H1 (cell line): ENCODE measurements around the gene SIX5. TPM values are rescaled to one million over a fixed set of nuclear protein-coding genes. Genes with fewer than 3 reads are reported as not detected.

Source experiments
- CTCF ChIA-PET: fragments of 300-600 bp; sonication (Branson Sonifier 250); formaldehyde crosslinking; loops from one replicate; lab custom pipeline; 2021; ENCODE audit not compliant: partially characterized antibody; lab: Charles Lee
- POLR2A ChIA-PET: fragments of 300-600 bp; sonication (Branson Sonifier 250); formaldehyde crosslinking; loops from one replicate; lab custom pipeline; 2021; ENCODE audit warnings: inconsistent platforms; ENCODE audit not compliant: partially characterized antibody; lab: Charles Lee
- DNase-seq, 2 experiments: peaks; one replicate each; pipeline versions ENCODE4 v3.0.0 to v3.0.0-alpha.2; 2010 to 2022; ENCODE audit warnings: low spot score in 2 of 2, low read depth in 1 of 2, mixed read lengths in 1 of 2
- FAIRE-seq: peaks from 2 replicates; lab custom pipeline; 2011; peaks lifted over from hg19 to GRCh38; lab: Jason Lieb, UNC
- H2AFZ ChIP-seq: 2 replicates; pipeline ENCODE4 v1.8.1; 2012; ENCODE audit warnings: low read length, inconsistent platforms
- H2AK5ac ChIP-seq: 2 replicates; pipeline ENCODE4 v1.6.1; 2013; ENCODE audit warnings: low read depth, low read length
- H2BK120ac ChIP-seq: replicated peaks from 2 replicates; pipeline ENCODE3; 2013; ENCODE audit warnings: low read depth, low read length, inconsistent platforms
- H2BK12ac ChIP-seq: 2 replicates; pipeline ENCODE4 v1.6.1; 2013; ENCODE audit warnings: low read depth, low read length
- H2BK15ac ChIP-seq: 2 replicates; pipeline ENCODE4 v1.6.1; 2013; ENCODE audit warnings: low read length
- H2BK20ac ChIP-seq: 2 replicates; pipeline ENCODE4 v1.6.1; 2013; ENCODE audit warnings: low read length
- H2BK5ac ChIP-seq: 2 replicates; pipeline ENCODE4 v1.6.1; 2013; ENCODE audit warnings: low read depth, low read length
- H3K14ac ChIP-seq: 2 replicates; pipeline ENCODE4 v1.6.1; 2013; ENCODE audit warnings: inconsistent platforms; ENCODE audit not compliant: insufficient read length
- H3K18ac ChIP-seq: 2 replicates; pipeline ENCODE4 v1.6.1; 2013; ENCODE audit warnings: low read length; ENCODE audit errors: extremely low read depth
- H3K23ac ChIP-seq: 2 replicates; pipeline ENCODE4 v1.6.1; 2013; ENCODE audit warnings: inconsistent platforms; ENCODE audit not compliant: insufficient read length
- H3K23me2 ChIP-seq: 2 replicates; pipeline ENCODE4 v1.6.1; 2013; ENCODE audit warnings: low read depth, low read length
- H3K27ac ChIP-seq: 2 replicates; pipeline ENCODE4 v1.6.1; 2011; ENCODE audit warnings: low read depth, low read length, inconsistent platforms
- H3K27me3 ChIP-seq, 4 experiments: replicated peaks in 1 of 4; 1 replicate in 1 of 4; 2 replicates in 3 of 4; pipeline versions ENCODE4 v1.6.1 to v1.8.1; 2011 to 2013; ENCODE audit warnings: low read length in 3 of 4, mild to moderate bottlenecking in 3 of 4, inconsistent platforms in 2 of 4, mixed read lengths in 2 of 4, moderate library complexity in 1 of 4; ENCODE audit not compliant: control insufficient read depth in 3 of 4, insufficient read depth in 3 of 4; ENCODE audit errors: extremely low read depth in 1 of 4
- H3K36me3 ChIP-seq, 4 experiments: 2 replicates each; pipeline versions ENCODE4 v1.6.1 to v1.8.1; 2011 to 2013; ENCODE audit warnings: mild to moderate bottlenecking in 4 of 4, low read length in 3 of 4, moderate library complexity in 2 of 4, control low read depth in 1 of 4, inconsistent platforms in 1 of 4; ENCODE audit not compliant: insufficient read depth in 4 of 4, control insufficient read depth in 2 of 4
- H3K4ac ChIP-seq: replicated peaks from 2 replicates; pipeline ENCODE3; 2013; ENCODE audit warnings: low read length, low read depth, mixed read lengths, inconsistent platforms; ENCODE audit not compliant: insufficient read length
- H3K4me1 ChIP-seq, 4 experiments: replicated peaks in 1 of 4; 1 replicate in 1 of 4; 2 replicates in 3 of 4; pipeline versions ENCODE4 v1.6.1 to v1.8.1; 2011 to 2013; ENCODE audit warnings: low read length in 3 of 4, inconsistent platforms in 2 of 4, mixed read lengths in 1 of 4; ENCODE audit not compliant: insufficient read depth in 4 of 4, control insufficient read depth in 3 of 4
- H3K4me2 ChIP-seq, 2 experiments: 2 replicates each; pipeline versions ENCODE4 v1.6.1 to v1.8.1; 2011 to 2013; ENCODE audit warnings: low read depth in 2 of 2, low read length in 2 of 2, control low read depth in 1 of 2, inconsistent platforms in 1 of 2, mild to moderate bottlenecking in 1 of 2; ENCODE audit not compliant: insufficient read depth in 1 of 2
- H3K4me3 ChIP-seq, 4 experiments: fragments of 200-600, 300-600 bp in 1 of 4; sonication (generic), shearing (Covaris generic), sonication (Bioruptor Twin) in 1 of 4; 2 replicates each; pipeline versions ENCODE4 v1.5.1 to v1.8.1; 2011 to 2016; ENCODE audit warnings: low read length in 4 of 4, low read depth in 3 of 4, control low read depth in 2 of 4, inconsistent platforms in 2 of 4, mild to moderate bottlenecking in 2 of 4, mixed read lengths in 1 of 4, moderate library complexity in 1 of 4; ENCODE audit not compliant: insufficient read depth in 2 of 4; ENCODE audit errors: extremely low read depth in 1 of 4
- H3K56ac ChIP-seq: replicated peaks from 2 replicates; pipeline ENCODE3; 2013; ENCODE audit warnings: low read depth, mild to moderate bottlenecking, mixed read lengths, low read length, inconsistent platforms; ENCODE audit not compliant: insufficient read length
- H3K79me1 ChIP-seq: 2 replicates; pipeline ENCODE4 v1.6.1; 2013; ENCODE audit warnings: low read depth, low read length, control low read depth
- H3K79me2 ChIP-seq, 2 experiments: 2 replicates each; pipeline versions ENCODE4 v1.6.1 to v1.8.1; 2012 to 2013; ENCODE audit warnings: low read length in 2 of 2, mild to moderate bottlenecking in 2 of 2, inconsistent platforms in 1 of 2; ENCODE audit not compliant: insufficient read depth in 2 of 2, control insufficient read depth in 1 of 2
- H3K9ac ChIP-seq, 4 experiments: replicated peaks in 1 of 4; 1 replicate in 1 of 4; 2 replicates in 3 of 4; pipeline versions ENCODE4 v1.6.1 to v1.8.1; 2011 to 2013; ENCODE audit warnings: low read depth in 3 of 4, low read length in 3 of 4, control low read depth in 2 of 4, mild to moderate bottlenecking in 2 of 4, moderate library complexity in 2 of 4, inconsistent platforms in 1 of 4; ENCODE audit errors: extremely low read depth in 1 of 4
- H3K9me3 ChIP-seq, 2 experiments: 2 replicates each; pipeline versions ENCODE4 v1.6.1 to v1.8.1; 2012 to 2013; ENCODE audit warnings: mild to moderate bottlenecking in 2 of 2, moderate library complexity in 2 of 2, control low read depth in 1 of 2, inconsistent platforms in 1 of 2, low read depth in 1 of 2, low read length in 1 of 2, mixed read lengths in 1 of 2; ENCODE audit not compliant: insufficient read depth in 2 of 2
- H4K20me1 ChIP-seq, 2 experiments: replicated peaks in 1 of 2; 2 replicates each; pipeline versions ENCODE3 to v1.8.1; 2011 to 2013; ENCODE audit warnings: inconsistent platforms in 2 of 2, low read length in 2 of 2, mild to moderate bottlenecking in 1 of 2; ENCODE audit not compliant: insufficient read depth in 2 of 2, control insufficient read depth in 1 of 2
- H4K5ac ChIP-seq: 2 replicates; pipeline ENCODE4 v1.6.1; 2013; ENCODE audit warnings: low read length, low read depth, mixed read lengths, inconsistent platforms; ENCODE audit not compliant: insufficient read length
- H4K8ac ChIP-seq: 2 replicates; pipeline ENCODE4 v1.8.0; 2013; ENCODE audit warnings: mild to moderate bottlenecking, moderate library complexity, low read length, inconsistent platforms; ENCODE audit not compliant: insufficient read depth; ENCODE audit errors: extremely low read depth
- H4K91ac ChIP-seq: replicated peaks from 2 replicates; pipeline ENCODE3; 2013; ENCODE audit warnings: low read length, mixed read lengths, inconsistent platforms; ENCODE audit not compliant: insufficient read length
- SP2 ChIP-seq: IDR thresholded peaks from 2 replicates; pipeline ENCODE4 v1.6.1; 2012; ENCODE audit warnings: mild to moderate bottlenecking, low read length, inconsistent platforms
- TBP ChIP-seq: IDR thresholded peaks from 2 replicates; pipeline ENCODE4 v1.6.1; 2011; ENCODE audit warnings: low read depth, low read length, improper control_type of control experiment
- YY1 ChIP-seq: IDR thresholded peaks from 2 replicates; pipeline ENCODE4 v1.6.1; 2011; ENCODE audit warnings: low read depth, mild to moderate bottlenecking, low read length
- WGBS, 2 experiments: shearing (Covaris generic) in 1 of 2; methylation state at CpG; one replicate each; pipeline versions ENCODE4 v1.1.6 to v1.1.7; 2013 to 2015; ENCODE audit warnings: low lambda C conversion rate in 2 of 2, mixed read lengths in 2 of 2, inconsistent platforms in 1 of 2, low coverage in 1 of 2, missing lambda C conversion rate in 1 of 2; ENCODE audit not compliant: insufficient replicate concordance in 2 of 2, insufficient coverage in 1 of 2, insufficient read length in 1 of 2; ENCODE audit errors: extremely low coverage in 1 of 2, missing lambda C conversion rate in 1 of 2; 5-methylcytosine and 5-hydroxymethylcytosine counted together
- polyA plus RNA-seq, 7 experiments: library from polyadenylated mRNA; depleted of rRNA in 3 of 7; stranded (reverse) in 5 of 7; unstranded in 2 of 7; fragments of >200 nt in 5 of 7; fragments of 200-250 nt in 2 of 7; gene quantifications; 1 replicate in 5 of 7; 2 replicates in 1 of 7; 4 replicates in 1 of 7; pipeline versions ENCODE4 v1.2.1 to v1.2.3, GENCODE V29; 2011 to 2013; ENCODE audit warnings: missing spikeins in 2 of 7, mixed read lengths in 2 of 7
- total RNA-seq: library from RNA; stranded (reverse); fragmentation: NEBNext Ultra II Directional; extraction: Animal tissue kit (Norgen Biotek cat#: 25700); gene quantifications from 2 replicates; pipeline ENCODE4 v1.2.1, GENCODE V29; 2021

SIX5 gene
- total and polyA plus RNA-seq, 2 of the 8 experiments (the other 6 are each of a cell fraction or from before 2014, with no cell fraction given), result 20.9 to 24.2 TPM

- no peaks in the 10 kb centered on the region for H3K79me2 ChIP-seq
- no peak overlapping the region for H3K4me3 ChIP-seq
- H2BK5ac ChIP-seq, result no peak overlapping the region
- peaks cover 0 to 6% (median 0%) of the 10 kb centered on the region in 4 experiments; a peak in 1 of 7 replicates for H3K4me1 ChIP-seq
- H2BK20ac ChIP-seq, result no peak overlapping the region
- H2BK120ac ChIP-seq, result no peak overlapping the region
- H3K4me2 ChIP-seq, result no peak overlapping the region
- no peak overlapping the region for H2AFZ ChIP-seq
- no peak overlapping the region for H3K18ac ChIP-seq
- no peak overlapping the region for H2BK15ac ChIP-seq
- peaks cover 2% of the 10 kb centered on the region; the same call in 1 of the 2 replicates for H3K23me2 ChIP-seq
- H3K14ac ChIP-seq, result no peak overlapping the region
- no peak overlapping the region for H3K4ac ChIP-seq
- WGBS, 2 experiments, result 96% methylated on average over 8 of the region's 8 CpGs; no CpG with 5 or more reads in 1 of the 2 experiments
- H3K36me3 ChIP-seq, result no peaks in the 10 kb centered on the region
- no peak overlapping the region for H3K27ac ChIP-seq
- 0 out of 7 replicates have a peak, but pooled peaks cover 0 to under 1% (median 0%) of the 10 kb centered on the region in 4 experiments for H3K27me3 ChIP-seq
- no peak overlapping the region for H4K91ac ChIP-seq
- no peaks in the 10 kb centered on the region for H3K9me3 ChIP-seq
- CTCF ChIA-PET, result interaction anchor here (1.0 to 3.0 kb wide), 10 partner anchors 9 to 51 kb away, joined by 3 to 16 read pairs (median 7); no protein-coding TSS in a partner anchor
- H3K9ac ChIP-seq, result no peak overlapping the region
- H3K79me1 ChIP-seq, result no peaks in the 10 kb centered on the region
- H2BK12ac ChIP-seq, result no peak overlapping the region
- no peak overlapping the region for H2AK5ac ChIP-seq
- DNase-seq (no peak), FAIRE-seq (no peak)
- no peak overlapping the region for H4K8ac ChIP-seq
- no peak overlapping the region for H4K5ac ChIP-seq
- POLR2A ChIA-PET, result interaction anchor here (0.7 to 12.9 kb wide), 7 partner anchors 9 to 50 kb away, joined by 3 to 153 read pairs (median 3); partner anchors contain the start of genes FBXO46 and SIX5
- no peaks in the 10 kb centered on the region for H4K20me1 ChIP-seq
- no peak overlapping the region for H3K56ac ChIP-seq
- H3K23ac ChIP-seq, result no peak overlapping the region
- TF ChIP-seq YY1 (no peak), TBP (no peak), SP2 (no peak)
Observed at GRCh38 chr19:45754323-45754722, 14.7 kb downstream of the SIX5 start.
